MG63 (cell line): ENCODE results near the gene CDK15. TPM values are rescaled to one million over a fixed set of nuclear protein-coding genes. Genes with fewer than 3 reads are reported as not detected.
"Not testable (repeated sequence)": the region's sequence is repeated elsewhere in the genome, so short reads cannot be mapped to it uniquely, and the experiment has no call there.

Experiments
- DNase-seq: peaks from one replicate; pipeline ENCODE4 v3.0.0-alpha.2; 2020
- H3K27me3 ChIP-seq: fragments of 250-450 bp; sonication (Bioruptor Pico); 2 replicates; pipeline ENCODE4 v1.5.1; 2020; ENCODE audit warnings: mild to moderate bottlenecking, moderate library complexity
- H3K36me3 ChIP-seq: fragments of 250-450 bp; sonication (Bioruptor Pico); 2 replicates; pipeline ENCODE4 v1.5.1; 2020; ENCODE audit warnings: mild to moderate bottlenecking, moderate library complexity
- H3K4me3 ChIP-seq: fragments of 250-450 bp; sonication (Bioruptor Pico); 2 replicates; pipeline ENCODE4 v1.5.1; 2020; ENCODE audit warnings: mild to moderate bottlenecking, moderate library complexity
- H3K9me3 ChIP-seq: fragments of 250-450 bp; sonication (Bioruptor Pico); 2 replicates; pipeline ENCODE4 v1.5.1; 2020; ENCODE audit warnings: mild to moderate bottlenecking, moderate library complexity
- total RNA-seq: library from RNA; depleted of rRNA; stranded (reverse); fragments of >200 nt; shearing (Covaris generic); gene quantifications from 2 replicates; pipeline ENCODE4 v1.2.3, GENCODE V29; 2014; ENCODE audit warnings: low replicate concordance

CDK15 gene
- total RNA-seq, 1 experiment from 2014 or later = 6.5 TPM

- H3K9me3 ChIP-seq = no peaks in the 10 kb centered on the region
- H3K36me3 ChIP-seq = no peaks in the 10 kb centered on the region
- no peak for DNase-seq
- no peak overlapping the region for H3K4me3 ChIP-seq
- H3K27me3 ChIP-seq = no peaks in the 10 kb centered on the region
Measured at GRCh38 chr2:201809633-201810032, 3.3 kb downstream of the CDK15 start.

GRCh38 chr2:201810604-201811003, 4.3 kb downstream of the CDK15 start:
- H3K27me3 ChIP-seq = not testable (repeated sequence)

GRCh38 chr2:201813996-201814760, 7.8 kb downstream of the CDK15 start:
- Histone ChIP-seq H3K36me3 (no peaks in the 10 kb centered on the region), H3K27me3 (no peaks in the 10 kb centered on the region), H3K4me3 (no peak overlapping the region), H3K9me3 (no peaks in the 10 kb centered on the region)
- DNase-seq = no peak

More at GRCh38 chr2:201810604-201811003, 4.3 kb downstream of the CDK15 start:
- not testable (repeated sequence) for H3K4me3 ChIP-seq, H3K9me3 ChIP-seq, DNase-seq, H3K36me3 ChIP-seq

GRCh38 chr2:201816657-201817575, 10.6 kb downstream of the CDK15 start:
- Histone ChIP-seq H3K9me3 (no peaks in the 10 kb centered on the region), H3K36me3 (no peaks in the 10 kb centered on the region), H3K4me3 (no peak overlapping the region), H3K27me3 (no peaks in the 10 kb centered on the region)
- DNase-seq = no peak

- no peak for DNase-seq
- H3K27me3 ChIP-seq = no peaks in the 10 kb centered on the region
- no peak overlapping the region for H3K4me3 ChIP-seq
- H3K36me3 ChIP-seq = no peaks in the 10 kb centered on the region
- no peaks in the 10 kb centered on the region for H3K9me3 ChIP-seq
Measured at GRCh38 chr2:201820383-201821007, 14.2 kb downstream of the CDK15 start.

GRCh38 chr2:201821080-201821479, 14.7 kb downstream of the CDK15 start:
- Histone ChIP-seq H3K9me3 (no peaks in the 10 kb centered on the region), H3K4me3 (no peak overlapping the region), H3K36me3 (no peaks in the 10 kb centered on the region), H3K27me3 (no peaks in the 10 kb centered on the region)
- DNase-seq = no peak

- Histone ChIP-seq H3K9me3 (no peaks in the 10 kb centered on the region), H3K36me3 (no peaks in the 10 kb centered on the region), H3K4me3 (no peak overlapping the region), H3K27me3 (no peaks in the 10 kb centered on the region)
- DNase-seq = no peak
Measured at GRCh38 chr2:201824212-201824611, 17.9 kb downstream of the CDK15 start.

- DNase-seq = peak; percentile 69
- no peaks in the 10 kb centered on the region for H3K27me3 ChIP-seq
- no peaks in the 10 kb centered on the region for H3K9me3 ChIP-seq
- H3K4me3 ChIP-seq = no peak overlapping the region
- no peaks in the 10 kb centered on the region for H3K36me3 ChIP-seq
Measured at GRCh38 chr2:201827621-201828020, 21.3 kb downstream of the CDK15 start.

GRCh38 chr2:201828220-201828619, 21.9 kb downstream of the CDK15 start:
- Histone ChIP-seq H3K36me3 (no peaks in the 10 kb centered on the region), H3K9me3 (no peaks in the 10 kb centered on the region), H3K27me3 (no peaks in the 10 kb centered on the region), H3K4me3 (no peak overlapping the region)
- DNase-seq = no peak

GRCh38 chr2:201830666-201831065, 24.3 kb downstream of the CDK15 start:
- H3K36me3 ChIP-seq = no peaks in the 10 kb centered on the region
- no peak for DNase-seq
- no peaks in the 10 kb centered on the region for H3K9me3 ChIP-seq
- H3K4me3 ChIP-seq = no peak overlapping the region
- no peaks in the 10 kb centered on the region for H3K27me3 ChIP-seq

- DNase-seq = no peak
- H3K27me3 ChIP-seq = no peaks in the 10 kb centered on the region
- no peaks in the 10 kb centered on the region for H3K36me3 ChIP-seq
- H3K9me3 ChIP-seq = no peaks in the 10 kb centered on the region
- no peak overlapping the region for H3K4me3 ChIP-seq
Measured at GRCh38 chr2:201831469-201831868, 25.1 kb downstream of the CDK15 start.

- Histone ChIP-seq H3K36me3 (no peaks in the 10 kb centered on the region), H3K27me3 (no peaks in the 10 kb centered on the region), H3K9me3 (no peaks in the 10 kb centered on the region), H3K4me3 (no peak overlapping the region)
- no peak for DNase-seq
Measured at GRCh38 chr2:201833781-201834180, 27.4 kb downstream of the CDK15 start.

- Histone ChIP-seq H3K36me3 (no peaks in the 10 kb centered on the region), H3K4me3 (no peak overlapping the region), H3K9me3 (no peaks in the 10 kb centered on the region), H3K27me3 (no peaks in the 10 kb centered on the region)
- DNase-seq = no peak
Measured at GRCh38 chr2:201835066-201835465, 28.7 kb downstream of the CDK15 start.

GRCh38 chr2:201837391-201837790, 31.1 kb downstream of the CDK15 start:
- no peaks in the 10 kb centered on the region for H3K36me3 ChIP-seq
- no peak overlapping the region for H3K4me3 ChIP-seq
- no peaks in the 10 kb centered on the region for H3K27me3 ChIP-seq
- H3K9me3 ChIP-seq = peaks cover 12% of the 10 kb centered on the region
- DNase-seq = no peak

- Histone ChIP-seq H3K4me3 (no peak overlapping the region), H3K36me3 (no peaks in the 10 kb centered on the region), H3K9me3 (peaks cover 12% of the 10 kb centered on the region), H3K27me3 (no peaks in the 10 kb centered on the region)
- DNase-seq = no peak
Measured at GRCh38 chr2:201837824-201838431, 31.6 kb downstream of the CDK15 start.

GRCh38 chr2:201839727-201840126, 33.4 kb downstream of the CDK15 start:
- no peak overlapping the region for H3K4me3 ChIP-seq
- peaks cover 12% of the 10 kb centered on the region for H3K9me3 ChIP-seq
- no peak for DNase-seq
- no peaks in the 10 kb centered on the region for H3K27me3 ChIP-seq
- no peaks in the 10 kb centered on the region for H3K36me3 ChIP-seq

GRCh38 chr2:201840726-201841125, 34.4 kb downstream of the CDK15 start:
- Histone ChIP-seq H3K27me3 (no peaks in the 10 kb centered on the region), H3K9me3 (peaks cover 12% of the 10 kb centered on the region), H3K36me3 (no peaks in the 10 kb centered on the region), H3K4me3 (no peak overlapping the region)
- DNase-seq = no peak
